Fibroblast of the aortic adventitia (primary cell): ENCODE results near the gene SH2D2A. TPM values are rescaled to one million over a fixed set of nuclear protein-coding genes. Genes with fewer than 3 reads are reported as not detected.
"Not testable (repeated sequence)": the region's sequence is repeated elsewhere in the genome, so short reads cannot be mapped to it uniquely, and the experiment has no call there.

Source experiments
- DNase-seq: peaks from one replicate; pipeline ENCODE4 v3.0.0-alpha.2; 2010; ENCODE audit warnings: low read depth
- H3K4me3 ChIP-seq: 2 replicates; pipeline ENCODE4 v1.5.1; 2011; ENCODE audit warnings: low read depth, mild to moderate bottlenecking, control low read depth, low read length, moderate library complexity
- CTCF ChIP-seq: IDR thresholded peaks from 2 replicates; pipeline ENCODE4 v1.5.1; 2011; ENCODE audit warnings: mild to moderate bottlenecking, low read length, control low read depth, inconsistent platforms; ENCODE audit not compliant: insufficient read depth
- total RNA-seq: library from RNA; depleted of rRNA; stranded (reverse); fragments of >200 nt; gene quantifications from 2 replicates; pipeline ENCODE4 v1.2.3, GENCODE V29; 2012; ENCODE audit warnings: low replicate concordance

The SH2D2A gene
- total RNA-seq, 1 donor = not detected

DNA sequence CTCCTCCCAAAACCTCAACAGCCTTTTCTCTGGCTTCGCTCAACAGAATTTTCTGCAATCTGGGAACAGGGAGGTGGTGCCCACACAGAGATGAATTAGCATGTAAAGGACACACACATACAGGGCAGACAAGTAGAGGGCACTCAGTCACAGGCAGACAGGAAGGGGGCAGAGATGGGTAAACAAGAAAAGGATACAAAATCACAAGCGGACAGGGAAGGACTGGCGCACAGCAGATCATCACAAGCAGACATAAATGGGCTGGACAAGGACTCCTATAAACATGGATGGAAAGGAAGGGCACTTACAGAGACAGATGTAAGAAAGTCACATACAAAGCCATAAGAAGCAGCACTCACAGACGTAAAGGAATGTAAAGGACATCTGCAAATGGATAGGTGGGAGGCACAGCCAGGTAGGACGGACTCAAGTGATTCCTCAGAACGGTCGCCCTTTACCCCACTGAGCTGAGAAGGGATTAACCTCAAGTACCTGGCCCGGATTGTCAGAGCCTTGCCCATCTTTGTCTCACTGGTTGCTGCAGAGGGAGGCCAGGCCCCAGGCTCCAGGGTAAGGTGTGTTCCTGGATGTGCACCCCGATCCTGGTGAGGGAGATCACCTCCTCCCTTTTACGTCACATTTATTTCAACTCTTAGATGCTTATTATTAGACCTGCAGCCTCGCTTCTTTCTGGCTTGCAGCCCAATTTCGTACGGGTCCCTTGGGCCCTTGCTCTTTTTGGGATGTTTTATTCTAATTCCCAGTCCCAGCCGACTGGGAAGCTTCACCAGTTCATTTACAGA lies 50.1 kb downstream of the SH2D2A start:
- no peak for DNase-seq
- TF ChIP-seq CTCF = no peak
- H3K4me3 ChIP-seq = peak overlapping the region; percentile 87

GRCh38 chr1:156765666-156766065 lies 51.0 kb downstream of the SH2D2A start:
- no peak for TF ChIP-seq CTCF
- no peak for DNase-seq
- H3K4me3 ChIP-seq = peak overlapping the region; percentile 87

GRCh38 chr1:156765136-156765535 lies 51.5 kb downstream of the SH2D2A start:
- not testable (repeated sequence) for DNase-seq, H3K4me3 ChIP-seq

- H3K4me3 ChIP-seq = no peak overlapping the region
- TF ChIP-seq CTCF = no peak
- no peak for DNase-seq
Measured at GRCh38 chr1:156760796-156761104, 55.9 kb downstream of the SH2D2A start.

DNA sequence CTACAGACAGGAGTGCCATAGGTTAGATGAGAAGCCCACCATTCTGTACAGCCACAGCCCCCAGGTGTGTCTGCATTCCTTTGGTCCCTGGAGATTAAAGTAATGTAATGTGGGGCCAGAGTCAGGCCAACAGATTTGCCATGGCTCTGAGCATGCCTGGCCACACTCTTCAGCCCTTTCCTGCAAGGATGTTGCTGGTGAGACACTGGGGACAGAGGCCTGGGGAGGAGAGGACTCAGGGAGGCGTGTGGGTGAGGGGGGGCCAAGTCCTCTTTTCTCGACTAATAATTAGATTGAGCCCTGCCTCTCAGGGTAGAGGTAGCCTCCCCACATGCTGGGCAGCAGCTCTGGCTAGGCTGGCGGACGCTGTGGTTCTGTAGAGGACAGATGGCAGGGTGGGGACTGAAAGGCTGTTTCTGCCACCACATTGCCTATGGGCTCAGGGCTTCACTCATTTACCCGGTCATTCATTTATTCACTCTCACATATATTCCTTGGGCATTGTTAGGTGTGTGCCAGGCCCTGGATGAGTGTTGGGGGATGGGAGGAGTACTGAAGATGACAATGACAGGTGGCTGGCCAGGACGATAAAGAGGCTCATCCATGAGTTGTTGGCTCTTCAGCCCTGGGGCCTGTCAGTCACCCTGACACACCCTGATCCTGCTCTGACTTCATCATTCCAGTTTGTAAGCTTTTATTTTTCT lies 56.4 kb downstream of the SH2D2A start:
- no peak for TF ChIP-seq CTCF
- DNase-seq = no peak
- H3K4me3 ChIP-seq = no peak overlapping the region

- DNase-seq, H3K4me3 ChIP-seq: not testable (repeated sequence)
Measured at GRCh38 chr1:156757572-156758253, 58.9 kb downstream of the SH2D2A start.

DNA sequence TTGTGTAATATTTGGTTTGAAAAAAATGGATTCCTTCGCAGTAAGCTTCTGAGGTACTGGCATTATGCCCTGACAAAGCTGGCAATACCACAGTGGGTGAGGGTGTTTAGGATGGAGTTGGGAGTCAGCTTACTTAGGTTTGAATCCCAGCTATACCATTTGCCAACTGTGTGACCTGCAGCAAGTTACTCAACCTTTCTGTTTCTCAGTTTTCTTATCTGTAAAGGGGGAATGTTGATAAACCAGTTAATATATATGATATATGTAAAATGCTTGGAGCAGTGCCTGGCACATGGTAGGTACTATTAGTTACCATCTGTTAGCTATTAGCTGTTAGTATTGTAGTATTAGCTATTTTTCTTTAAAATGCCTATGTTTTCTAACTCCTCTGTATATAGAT lies 60.3 kb downstream of the SH2D2A start:
- no peak for DNase-seq
- no peak overlapping the region for H3K4me3 ChIP-seq
- no peak for TF ChIP-seq CTCF

Other genes starting within 250 kb of the SH2D2A start
- 0.41 and 28.7 TPM in 2 replicates for gene IQGAP3, start 244.3 kb downstream of the SH2D2A start, total RNA-seq
- not detected in 2 replicates for gene TTC24, start 237.1 kb downstream of the SH2D2A start, total RNA-seq
- gene NAXE, start 225.1 kb downstream of the SH2D2A start, total RNA-seq = 22.7 and 64.2 TPM in 2 replicates
- 12.2 and 18.9 TPM in 2 replicates for gene GPATCH4, start 215.4 kb downstream of the SH2D2A start, total RNA-seq
- gene HAPLN2, start 197.4 kb downstream of the SH2D2A start, total RNA-seq = not detected in 2 replicates
- not detected in 2 replicates for gene BCAN, start 174.7 kb downstream of the SH2D2A start, total RNA-seq
- gene NES, start 139.4 kb downstream of the SH2D2A start, total RNA-seq = 44.5 and 83.0 TPM in 2 replicates
- 62.7 and 68.9 TPM in 2 replicates for gene CRABP2, start 111.3 kb downstream of the SH2D2A start, total RNA-seq
- 4.1 and 10.9 TPM in 2 replicates for gene METTL25B, start 88.4 kb downstream of the SH2D2A start, total RNA-seq
- 9.9 and 27.4 TPM in 2 replicates for gene ISG20L2, start 88.1 kb downstream of the SH2D2A start, total RNA-seq
- 19.0 and 42.8 TPM in 2 replicates for gene MRPL24, start 75.8 kb downstream of the SH2D2A start, total RNA-seq
- gene HDGF, start 65.2 kb downstream of the SH2D2A start, total RNA-seq = 146 and 299 TPM in 2 replicates
- 28.3 and 33.8 TPM in 2 replicates for gene PRCC, start 49.3 kb downstream of the SH2D2A start, total RNA-seq
- 0.08 TPM in 1 of 2 replicates, not detected in the other for gene INSRR, start 42.3 kb upstream of the SH2D2A start, total RNA-seq
- 0.09 TPM in 1 of 2 replicates, not detected in the other for gene NTRK1, start 44.0 kb upstream of the SH2D2A start, total RNA-seq
- 4.8 and 10.8 TPM in 2 replicates for gene PEAR1, start 76.9 kb upstream of the SH2D2A start, total RNA-seq
- 0.09 TPM in 1 of 2 replicates, not detected in the other for gene LRRC71, start 103.8 kb upstream of the SH2D2A start, total RNA-seq
- 32.2 and 53.2 TPM in 2 replicates for gene ARHGEF11, start 228.9 kb upstream of the SH2D2A start, total RNA-seq